ENCODE data around the gene MED15.
"Not testable (repeated sequence)": the region's sequence is repeated elsewhere in the genome, so short reads cannot be mapped to it uniquely, and the experiment has no call there.

Gene MED15

DNA sequence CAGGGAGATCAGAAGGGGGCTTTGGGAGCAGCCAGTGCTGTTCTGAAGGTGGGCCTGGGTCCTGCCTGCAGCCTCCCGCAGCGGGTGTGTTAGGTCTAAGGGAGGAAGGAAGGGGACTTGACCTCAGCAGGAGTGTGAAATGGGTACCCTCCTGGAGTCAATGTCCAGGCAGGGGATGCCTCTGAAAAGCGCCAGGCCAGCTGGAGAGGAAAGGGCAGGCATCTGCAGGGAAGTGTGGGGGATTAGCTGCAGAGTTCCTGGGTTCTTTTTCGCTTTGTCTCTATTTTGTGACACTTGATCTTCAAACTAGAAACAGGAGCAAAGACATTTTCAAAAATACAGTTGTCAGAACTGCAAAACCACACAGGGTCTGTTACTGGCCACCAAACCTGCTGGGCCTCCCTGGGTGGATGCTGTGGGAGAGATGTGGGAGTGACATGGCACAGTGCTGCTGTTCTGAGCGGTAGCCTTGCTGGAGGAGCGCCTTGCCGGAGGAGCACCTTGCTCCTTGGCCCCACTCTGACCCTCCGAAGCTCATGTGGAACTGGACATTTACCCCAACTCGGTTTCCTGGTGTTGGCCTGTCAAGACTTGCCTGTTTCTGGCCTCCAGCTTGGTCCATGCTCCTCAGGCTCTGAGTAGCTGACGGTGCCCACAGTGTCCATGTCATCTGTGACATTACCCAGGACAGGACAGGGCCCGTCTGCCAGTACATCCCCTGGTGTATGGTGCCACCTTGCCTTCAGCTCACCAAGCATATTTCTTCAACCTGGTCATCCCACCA lies 25.9 kb downstream of the MED15 start:
- DNase-seq, result no peak

DNA sequence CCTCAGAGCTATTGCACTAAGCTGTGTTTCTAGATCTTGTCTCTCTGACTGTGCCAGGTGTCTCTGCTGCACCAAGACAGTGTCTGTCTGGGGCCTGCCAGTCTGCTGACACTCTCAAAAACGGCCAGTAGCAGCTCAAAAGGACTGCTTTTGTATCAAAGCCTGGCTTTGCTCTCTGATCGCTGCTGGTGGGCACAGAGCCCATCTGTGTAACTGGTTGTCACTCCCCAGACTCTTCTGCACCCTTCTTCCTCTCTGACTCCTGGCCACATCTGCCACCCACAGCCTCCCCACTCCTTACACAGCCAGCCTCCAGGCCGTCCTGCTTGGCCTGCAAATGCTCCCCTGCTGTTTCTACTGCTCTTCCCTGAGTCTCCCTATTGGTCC lies 26.5 kb downstream of the MED15 start:
- no peak for DNase-seq

DNA sequence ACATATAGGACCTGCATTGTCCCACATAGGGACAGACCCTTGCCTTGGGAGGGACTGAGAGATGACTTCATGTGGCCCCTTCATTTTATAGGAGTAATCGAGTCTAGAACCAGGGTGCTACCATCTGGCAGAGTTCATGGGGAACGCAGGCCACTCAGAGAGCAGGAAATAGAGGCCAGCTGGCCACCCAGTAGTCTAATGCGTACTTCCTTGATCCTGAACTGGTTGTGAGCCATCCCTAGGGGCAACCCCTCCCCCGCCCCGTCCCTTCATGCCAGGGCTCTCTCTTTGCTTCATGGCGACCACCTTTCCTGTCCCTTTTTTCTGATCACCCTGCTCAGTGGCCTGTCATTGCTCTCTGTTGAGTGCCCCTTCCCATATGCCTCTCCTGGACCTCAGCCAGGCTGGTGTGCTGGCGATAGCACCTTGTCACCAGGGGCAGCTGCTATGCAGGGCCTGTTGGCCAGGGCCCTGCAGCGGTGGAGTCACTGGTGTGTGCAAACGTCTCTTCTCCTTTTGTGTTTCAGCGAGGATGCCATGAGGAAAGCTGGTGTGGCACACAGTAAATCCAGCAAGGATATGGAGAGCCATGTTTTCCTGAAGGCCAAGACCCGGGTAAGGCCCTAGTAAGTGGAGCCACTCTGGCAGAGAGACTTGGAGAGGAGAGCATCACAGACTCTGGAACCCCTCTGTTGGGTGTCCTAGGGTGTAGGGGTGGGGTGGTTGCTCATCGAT lies 29.3 kb downstream of the MED15 start:
- DNase-seq, result no peak

DNA sequence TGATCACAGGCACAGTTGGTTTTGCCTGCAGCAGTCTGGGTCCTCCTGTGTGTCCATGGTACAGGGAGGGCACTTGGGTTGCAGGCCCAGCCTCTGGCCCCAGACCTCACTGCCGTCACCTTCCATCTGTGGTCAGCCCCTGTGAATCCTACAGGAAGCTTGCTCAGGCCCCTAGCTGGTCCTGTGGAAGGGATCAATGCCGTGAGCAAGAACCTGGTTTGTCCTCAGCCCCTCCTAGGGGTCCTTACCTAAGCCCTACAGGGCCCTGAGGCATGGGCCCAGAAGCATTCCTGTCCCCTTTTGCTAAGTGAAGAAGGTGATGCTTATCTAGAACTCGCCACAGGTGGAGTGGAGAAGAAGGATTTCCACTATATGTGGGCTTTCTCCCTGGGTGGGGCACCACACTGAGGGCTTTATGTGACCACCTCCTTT lies 29.9 kb downstream of the MED15 start:
- no peak for DNase-seq

DNA sequence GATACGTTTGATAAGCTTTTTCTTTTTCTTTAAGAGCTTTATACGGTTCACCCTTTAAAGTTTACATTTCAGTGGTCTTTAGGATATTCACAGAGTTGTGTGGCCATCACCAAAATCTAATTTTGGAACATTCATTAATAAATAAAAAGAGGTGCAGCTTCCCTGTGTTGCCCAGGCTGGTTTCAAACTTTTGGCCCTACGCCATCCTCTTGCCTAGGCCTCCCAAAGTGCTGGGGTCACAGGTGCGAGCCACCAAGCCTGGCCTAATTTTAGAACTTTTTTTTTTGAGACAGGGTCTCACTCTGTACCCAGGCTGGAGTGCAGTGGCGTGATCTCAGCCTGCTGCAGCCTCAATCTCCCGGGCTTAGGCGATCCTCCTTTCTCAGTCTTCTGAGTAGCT lies 30.6 kb downstream of the MED15 start:
- no peak for DNase-seq

DNA sequence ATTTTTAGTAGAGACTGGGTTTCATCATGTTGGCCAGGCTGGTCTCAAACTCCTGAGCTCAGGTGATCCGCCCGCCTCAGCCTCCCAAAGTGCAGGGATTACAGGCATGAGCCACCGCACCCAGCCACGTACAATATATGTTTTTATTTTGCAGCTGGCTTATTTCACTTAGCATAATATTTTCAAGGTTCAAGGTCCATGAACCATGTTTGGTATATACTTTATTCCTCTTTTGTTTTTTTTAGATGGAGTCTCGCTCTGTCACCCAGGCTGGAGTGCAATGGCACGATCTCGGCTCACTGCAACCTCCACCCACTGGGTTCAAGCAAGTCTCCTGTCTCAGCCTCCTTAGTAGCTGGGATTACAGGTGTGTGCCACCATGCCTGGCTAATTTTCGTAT lies 31.5 kb downstream of the MED15 start:
- DNase-seq, result not testable (repeated sequence)

DNA sequence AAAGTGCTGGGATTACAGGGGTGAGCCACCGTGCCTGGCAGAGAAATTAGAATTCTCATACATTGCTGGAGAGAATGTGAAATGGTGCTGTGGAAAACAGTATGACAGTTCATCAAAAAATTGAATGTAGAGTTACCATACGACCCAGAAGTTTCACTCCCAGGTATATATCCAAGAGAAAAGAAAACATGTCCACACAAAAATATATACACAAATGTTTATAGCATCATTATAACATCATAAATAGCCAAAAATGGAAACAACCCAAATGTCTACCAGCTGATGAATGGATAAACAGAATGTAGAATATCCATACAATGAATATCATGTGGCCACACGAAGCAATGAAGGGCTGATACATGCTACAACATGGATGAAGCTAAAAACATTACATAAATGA lies 34.6 kb downstream of the MED15 start:
- no peak for DNase-seq

DNA sequence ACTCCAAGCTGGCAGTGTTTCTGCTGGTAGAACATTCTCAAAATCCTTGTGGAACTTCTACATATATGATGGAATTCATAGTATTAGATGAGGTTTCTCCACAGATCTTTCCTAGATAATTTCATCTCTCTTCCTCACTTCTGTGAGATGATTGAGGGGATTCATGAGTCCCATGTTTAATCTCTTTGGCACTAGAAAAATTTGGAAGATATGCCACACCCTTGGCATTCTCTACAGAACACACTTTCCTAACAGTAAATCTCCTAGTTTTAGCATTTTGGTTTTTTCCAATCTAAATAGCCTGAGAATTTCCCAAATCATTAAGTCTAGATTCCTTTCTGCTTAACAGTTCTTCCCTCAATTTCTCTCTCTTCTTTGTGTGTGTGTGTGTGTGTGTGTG lies 35.3 kb downstream of the MED15 start:
- DNase-seq, result no peak

DNA sequence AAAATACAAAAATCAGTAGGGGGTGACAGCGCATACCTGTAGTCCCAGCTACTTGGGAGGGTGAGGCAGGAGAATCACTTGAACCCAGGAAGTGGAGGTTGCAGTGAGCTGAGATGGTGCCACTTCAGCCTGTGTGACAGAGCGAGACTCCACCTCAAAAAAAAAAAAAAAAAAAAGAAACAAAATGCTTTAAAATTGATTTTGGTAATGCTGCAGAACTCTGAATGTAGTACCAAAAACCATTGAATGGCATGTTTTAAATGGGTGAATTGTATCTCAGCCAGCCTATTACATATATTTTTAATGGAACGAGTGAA lies 37.9 kb downstream of the MED15 start:
- not testable (repeated sequence) for DNase-seq

DNA sequence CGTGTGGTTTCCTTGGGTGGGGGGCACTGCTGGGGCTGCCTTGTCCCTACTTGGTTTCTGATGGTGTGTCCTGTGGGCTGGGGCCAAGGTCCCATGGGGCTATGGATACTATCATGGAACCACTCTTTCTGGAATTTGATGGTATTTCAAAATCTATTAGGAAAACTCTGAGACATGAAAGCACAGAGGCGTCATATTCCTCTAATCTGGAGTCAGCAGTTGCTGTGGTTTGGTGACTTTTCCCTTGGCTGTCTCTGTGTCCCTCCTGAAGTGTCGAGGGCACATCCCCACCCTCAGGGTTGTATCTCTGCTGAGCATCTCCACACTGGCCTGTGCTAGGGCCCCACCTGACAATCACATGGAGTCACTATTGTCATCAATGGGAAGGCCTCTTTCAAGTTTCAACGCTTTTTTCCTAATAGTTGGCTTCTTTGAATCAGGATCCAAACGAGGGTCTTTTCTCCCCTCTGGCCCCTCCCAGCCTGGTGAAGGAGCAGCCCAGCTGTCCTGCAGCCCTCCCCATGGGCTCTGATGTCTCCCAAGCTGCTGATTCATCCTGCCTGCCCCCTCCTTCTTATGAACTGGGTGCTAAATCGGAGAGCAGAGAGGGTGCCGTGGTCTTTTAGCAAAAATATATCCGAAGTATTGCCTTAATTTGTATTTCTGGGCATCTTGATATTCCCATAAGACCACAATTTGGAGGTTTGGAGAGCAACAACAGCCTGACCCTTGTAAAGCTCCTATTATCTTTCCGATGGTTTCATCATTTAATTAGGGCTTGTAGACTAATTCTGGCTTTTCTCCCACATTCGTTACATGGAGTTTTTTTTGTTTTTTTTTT lies 38.5 kb downstream of the MED15 start:
- DNase-seq, result no peak

DNA sequence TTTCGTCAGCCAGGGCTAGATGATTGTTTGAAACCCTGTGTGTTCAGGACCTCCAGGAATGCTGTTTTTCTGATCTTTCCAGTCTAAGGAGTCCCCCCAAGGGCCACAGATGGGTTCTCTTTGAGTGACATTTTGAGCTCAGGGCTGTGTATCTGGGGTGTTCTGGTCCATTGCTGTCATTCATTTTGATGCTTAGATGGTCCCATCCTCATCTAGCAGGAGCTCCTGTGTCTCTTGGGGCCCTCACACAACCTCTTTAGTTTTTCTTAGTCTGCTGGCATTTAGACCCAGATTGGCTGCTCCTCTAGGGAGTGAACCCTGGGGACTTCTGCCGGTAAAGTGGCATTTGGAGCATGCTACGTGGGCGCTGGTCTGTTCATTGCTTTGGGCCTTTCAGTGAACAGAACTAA lies 39.1 kb downstream of the MED15 start:
- DNase-seq, result no peak

DNA sequence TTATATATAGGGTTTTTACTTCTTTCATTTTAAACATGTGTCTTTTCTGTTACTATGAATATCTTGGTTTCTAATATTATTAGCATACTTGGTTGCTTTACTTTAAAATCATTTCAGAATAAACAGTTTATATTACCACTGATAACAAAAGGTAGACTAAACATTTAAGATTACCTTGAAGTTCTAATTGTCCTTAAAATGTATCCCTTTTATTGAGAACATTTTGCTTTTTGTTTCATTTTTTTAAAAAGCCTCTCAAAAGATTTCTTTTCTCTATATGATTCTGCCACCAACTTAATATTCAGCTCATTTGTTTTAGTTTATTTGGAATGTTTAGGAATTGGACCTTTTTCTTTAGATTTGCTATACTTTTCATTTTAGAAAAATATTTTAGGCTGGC lies 39.6 kb downstream of the MED15 start:
- DNase-seq, result no peak

DNA sequence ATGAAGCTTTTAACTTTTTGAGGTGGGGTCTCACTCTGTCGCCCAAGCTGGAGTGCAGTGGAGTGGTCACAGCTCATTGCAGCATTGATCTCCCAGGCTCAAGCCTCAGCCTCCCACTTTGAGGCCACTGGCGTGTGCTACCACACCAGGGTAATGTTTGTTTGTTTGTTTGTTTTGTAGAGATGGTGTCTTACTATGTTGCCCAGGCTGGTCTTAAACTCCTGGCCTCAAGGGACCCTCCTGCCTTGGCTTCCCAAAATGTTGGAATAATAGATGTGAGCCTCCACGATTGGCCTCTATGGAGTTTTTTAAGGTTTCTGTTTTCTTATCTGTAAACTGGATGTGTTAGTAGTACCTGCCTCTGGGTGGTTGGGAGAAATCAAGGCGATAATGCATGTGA lies 41.4 kb downstream of the MED15 start:
- DNase-seq, result no peak

DNA sequence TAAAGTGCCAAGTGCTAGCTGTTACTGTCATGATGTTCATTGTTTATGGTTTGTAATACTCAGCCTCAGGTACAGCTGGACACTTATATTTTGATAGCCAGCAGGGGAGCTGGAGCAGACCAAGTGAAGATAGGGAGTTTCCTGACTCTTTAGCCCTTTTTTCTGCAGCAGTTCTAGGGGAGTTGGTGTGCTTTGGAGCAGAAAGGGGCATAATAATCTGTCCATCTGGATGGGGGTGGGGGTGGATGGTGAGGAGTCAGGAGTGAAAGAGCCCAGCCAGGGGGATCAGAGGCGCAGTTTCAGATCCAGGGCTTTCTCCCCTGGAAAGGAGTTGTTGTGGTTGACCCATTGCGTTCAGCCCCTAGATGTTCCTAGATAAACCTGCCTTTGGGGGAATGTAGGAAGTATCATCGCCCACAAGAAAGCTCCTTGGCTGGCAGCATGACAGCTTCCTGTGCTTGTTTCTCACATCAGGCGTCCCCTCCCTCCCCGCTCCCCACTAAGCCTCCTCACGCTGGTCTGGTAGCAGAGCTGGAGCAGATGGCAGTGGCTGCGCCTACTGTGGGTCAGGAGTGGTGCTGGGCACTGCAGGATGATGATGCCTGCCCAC lies 41.9 kb downstream of the MED15 start:
- DNase-seq, result no peak

DNA sequence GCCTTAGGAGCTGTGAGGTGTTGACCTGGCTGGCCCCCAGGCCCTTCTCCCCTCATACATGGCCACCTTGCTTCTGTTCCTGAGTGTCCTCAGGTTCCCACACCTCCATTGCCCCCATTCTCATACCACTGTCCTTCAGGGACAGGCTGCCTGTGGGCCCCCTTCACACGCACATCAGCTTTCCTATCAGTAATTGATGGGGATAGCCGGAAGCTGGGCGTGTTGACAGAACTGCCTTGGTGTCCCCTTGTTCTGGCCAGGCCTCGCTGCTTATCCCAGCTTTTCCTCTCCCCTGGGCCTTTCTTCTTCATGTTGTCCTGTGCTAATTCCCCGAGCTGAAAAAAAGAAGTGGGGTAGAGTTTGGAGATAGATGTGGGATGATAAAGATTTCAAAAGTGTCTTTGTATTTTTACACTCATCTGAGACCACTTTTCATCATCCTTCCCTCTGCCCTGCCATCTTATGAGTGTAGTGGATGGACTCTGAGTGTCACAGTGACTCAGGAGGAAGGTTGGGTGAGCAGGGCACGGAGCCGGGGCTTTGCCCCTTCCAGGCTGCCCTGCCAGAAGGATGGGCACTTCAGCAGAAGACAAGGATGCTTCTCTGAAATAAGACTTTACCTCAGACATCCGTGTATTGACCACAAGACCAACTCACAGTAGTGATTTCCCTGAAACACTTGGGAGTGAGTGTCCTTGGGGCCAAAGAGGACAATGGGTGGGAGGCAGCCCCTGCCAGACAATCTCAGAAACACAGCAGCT lies 42.8 kb downstream of the MED15 start:
- no peak for DNase-seq

DNA sequence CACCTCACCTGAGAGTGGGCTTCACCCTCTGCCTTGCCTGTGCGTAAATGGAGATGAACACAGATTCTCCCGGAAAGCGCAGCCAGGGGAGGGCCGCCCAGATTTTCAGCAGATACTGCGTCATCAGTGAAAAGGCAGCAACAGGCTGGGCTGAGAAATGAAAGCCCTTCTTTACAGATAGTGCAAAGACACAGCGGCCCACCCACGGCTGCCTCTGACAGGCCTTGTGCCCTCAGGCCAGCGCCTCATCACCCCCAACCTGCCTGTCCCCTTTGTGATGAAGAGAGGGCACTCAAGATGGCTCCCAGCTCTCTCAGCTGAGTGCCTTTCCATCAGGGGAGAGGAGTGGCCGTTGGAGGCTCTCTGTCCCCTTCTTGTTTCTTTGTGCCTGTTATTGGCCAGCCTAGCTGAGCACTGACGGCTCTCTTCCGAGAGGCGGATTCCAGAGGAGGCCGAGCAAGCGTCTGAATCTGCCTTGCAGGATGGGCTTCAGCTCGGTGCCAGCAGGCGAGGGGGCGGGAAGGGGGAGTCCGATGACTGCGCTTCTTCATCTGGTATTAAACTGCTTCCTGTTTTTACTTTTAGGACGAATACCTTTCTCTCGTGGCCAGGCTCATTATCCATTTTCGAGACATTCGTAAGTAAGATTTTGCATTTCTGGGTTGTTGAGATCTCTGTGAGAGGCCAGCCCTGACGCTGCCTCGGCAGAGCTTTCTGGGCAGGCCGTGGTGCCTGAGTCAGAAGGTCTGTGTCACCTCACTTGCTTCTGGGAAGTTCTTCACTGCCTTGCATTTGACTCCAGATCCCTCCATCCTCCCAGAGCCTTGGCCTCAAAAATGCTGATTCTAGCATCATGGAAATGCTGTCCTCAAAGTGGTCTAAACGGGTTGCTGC lies 43.7 kb downstream of the MED15 start:
- peak; percentile 49 for DNase-seq

DNA sequence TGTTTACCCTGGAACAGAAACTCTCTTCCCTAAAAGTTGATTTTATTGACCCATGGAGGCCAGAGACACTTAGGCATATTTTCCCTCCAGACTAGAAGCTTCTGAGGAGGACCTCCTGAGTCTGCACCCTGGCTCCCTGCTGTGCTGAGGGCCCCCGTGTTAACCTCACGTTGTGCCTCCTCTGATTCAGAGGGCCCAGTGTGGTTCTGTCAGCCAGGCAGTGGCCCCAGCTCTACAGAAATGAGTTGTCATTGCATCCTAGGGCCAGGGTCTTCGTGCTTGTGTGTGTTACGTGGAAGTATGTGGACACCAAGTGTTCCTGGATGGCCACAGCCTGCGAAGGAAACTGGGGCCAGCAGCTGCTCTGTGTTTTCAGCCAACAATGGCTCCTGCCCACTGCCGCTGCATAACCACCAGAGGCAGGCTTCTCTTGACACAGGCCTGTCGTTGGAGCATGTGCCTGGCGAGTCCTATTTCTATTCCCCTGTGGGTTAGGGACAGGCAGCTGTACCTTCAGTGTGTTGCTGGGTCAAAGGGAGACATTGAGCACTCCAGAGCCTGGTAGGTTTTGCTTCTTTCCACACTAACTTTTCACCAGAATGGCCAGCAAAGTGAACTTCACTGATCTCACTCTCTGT lies 44.5 kb downstream of the MED15 start:
- DNase-seq, result no peak

DNA sequence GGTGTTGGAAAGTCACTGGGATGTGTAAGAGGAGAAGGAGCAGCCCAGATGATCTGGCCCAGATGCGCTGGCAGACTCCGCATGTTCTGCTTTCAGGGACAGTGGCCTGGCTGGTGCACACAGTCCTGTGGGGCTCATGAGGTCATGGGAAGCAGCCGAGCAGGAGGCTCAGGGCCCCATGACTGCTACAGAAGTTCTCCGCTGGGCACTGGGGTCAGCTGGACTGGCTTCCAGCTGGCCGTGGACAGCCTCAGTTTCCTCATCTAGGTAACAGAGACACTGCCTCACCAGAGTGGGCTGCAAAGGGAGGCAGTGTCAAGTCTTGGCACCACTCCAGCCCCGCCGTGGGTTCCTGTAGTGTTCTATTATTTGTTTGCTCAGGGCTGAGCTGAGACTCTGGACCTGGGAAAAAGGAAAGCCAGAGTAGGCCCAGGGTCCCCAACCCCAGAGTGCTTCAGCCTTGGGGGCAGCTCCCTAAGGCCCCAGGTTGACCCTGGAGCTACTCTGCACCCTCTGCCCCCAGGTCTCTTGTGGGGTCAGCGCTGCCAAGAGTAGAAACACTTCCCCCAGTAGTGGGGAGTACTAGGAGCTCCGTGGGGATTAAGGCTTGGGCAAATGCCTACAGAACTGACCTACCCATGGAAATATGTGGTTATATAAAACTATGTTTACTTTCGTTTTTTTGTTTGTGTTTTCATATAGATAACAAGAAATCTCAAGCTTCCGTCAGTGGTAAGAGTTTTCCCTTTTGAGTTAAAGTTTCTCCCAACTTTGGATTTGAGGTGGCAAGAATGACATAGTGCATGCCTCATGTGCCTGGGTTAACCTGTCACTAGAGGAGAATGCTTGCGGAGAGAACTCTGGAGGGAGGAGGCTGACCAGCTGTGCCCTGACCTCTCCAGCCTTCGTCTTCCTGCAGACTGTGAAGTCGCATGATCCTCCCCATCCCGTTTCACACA lies 45.3 kb downstream of the MED15 start:
- DNase-seq, result no peak

DNA sequence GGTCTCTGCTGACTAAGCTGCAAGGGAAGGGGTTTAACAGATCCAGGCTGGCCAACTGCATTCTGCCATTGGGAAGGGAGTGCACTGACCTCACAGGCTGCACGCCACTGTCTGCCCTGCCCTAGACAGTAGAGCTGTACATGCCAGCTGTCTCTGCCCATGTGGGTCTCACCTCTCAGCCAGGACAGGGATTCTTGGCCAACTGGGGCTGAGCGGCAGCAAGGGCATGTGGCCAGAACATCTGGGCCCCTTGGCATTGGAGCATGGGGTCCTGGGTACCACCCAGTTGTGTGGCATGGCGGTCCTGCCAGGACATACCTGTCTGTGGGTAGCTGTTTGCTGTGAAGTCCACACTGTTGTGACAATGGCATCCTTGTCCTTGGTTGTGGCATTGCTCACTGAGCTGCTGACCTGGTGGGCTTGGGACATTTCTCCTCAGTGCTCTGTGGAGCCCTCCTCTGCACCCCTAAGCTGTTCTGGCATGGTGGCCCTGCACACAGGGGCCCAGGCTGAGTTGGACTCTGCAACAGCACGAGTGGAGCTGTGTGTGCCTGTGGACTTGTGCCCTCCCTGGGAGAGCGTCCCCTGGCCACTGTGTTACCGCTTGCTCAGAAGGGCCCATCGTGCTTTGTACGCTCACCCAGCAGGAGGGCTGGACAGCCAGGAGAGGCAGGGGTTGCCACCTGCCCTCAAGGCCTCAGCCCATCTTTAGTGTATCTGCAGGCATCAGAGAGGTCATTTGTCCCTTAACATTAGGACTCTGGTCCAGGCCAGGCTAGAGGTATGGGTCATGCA lies 46.7 kb downstream of the MED15 start:
- DNase-seq, result no peak
